ENCODE results near the gene WHAMM. TPM values are rescaled to one million over a fixed set of nuclear protein-coding genes. Genes with fewer than 3 reads are reported as not detected.

WHAMM gene
- total RNA-seq, 1 donor from 2014 or later, result 18.8 TPM

- TF ChIP-seq CTCF (IDR thresholded peaks at IDR 0.05), result no peak
Observed at GRCh38 chr15:82798104-82798503, 11.3 kb upstream of the WHAMM start.

GRCh38 chr15:82798531-82799166 lies 10.8 kb upstream of the WHAMM start:
- no peak for DNase-seq (ENCODE audit: low spot score in 2 of 2)
- no peak for TF ChIP-seq CTCF (IDR thresholded peaks at IDR 0.05)
- intact Hi-C loops (cut with DNase I), result no loop called here

More at GRCh38 chr15:82798104-82798503, 11.3 kb upstream of the WHAMM start:
- Histone ChIP-seq H3K4me3 (no peak overlapping the region), H3K27me3 (no peaks in the 10 kb centered on the region), H3K9me3 (no peaks in the 10 kb centered on the region), H3K36me3 (no peaks in the 10 kb centered on the region), H3K4me1 (no peaks in the 10 kb centered on the region), H3K27ac (no peak overlapping the region)
- no peak for DNase-seq (ENCODE audit: low spot score in 2 of 2)
- intact Hi-C loops (cut with DNase I), result no loop called here

DNA sequence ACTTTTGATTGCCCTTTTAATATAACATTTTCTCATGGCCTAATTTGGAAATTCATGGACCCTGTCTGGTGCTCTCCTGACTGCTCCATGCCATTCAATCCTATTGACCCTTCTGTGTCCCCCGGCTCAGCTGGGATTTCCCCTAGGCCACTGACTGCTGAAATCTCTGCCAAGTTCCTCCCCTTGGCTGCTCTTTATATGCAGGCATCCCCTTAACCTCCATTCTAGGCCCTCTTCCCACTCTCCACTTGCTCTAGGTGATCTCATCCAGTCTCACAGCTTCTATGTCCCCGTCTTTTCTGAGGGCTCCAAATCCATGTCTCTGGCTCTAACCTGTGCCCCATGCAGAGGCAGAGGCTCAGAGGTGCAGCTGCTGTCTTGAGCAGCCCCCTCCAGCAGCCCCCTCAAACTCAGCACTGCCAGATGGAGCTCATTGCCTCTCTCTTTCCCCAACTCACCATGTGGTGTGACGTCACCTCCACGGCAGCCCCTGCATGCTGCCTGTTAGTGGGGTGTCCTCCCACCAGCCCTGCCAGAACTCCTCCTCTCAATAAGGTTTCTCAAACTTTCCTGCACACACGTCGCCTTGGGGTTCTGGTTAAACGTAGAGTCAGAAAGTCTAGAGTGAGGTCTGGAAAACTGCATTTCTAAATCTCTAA lies 10.1 kb upstream of the WHAMM start:
- Histone ChIP-seq H3K4me1 (no peaks in the 10 kb centered on the region), H3K27ac (no peak overlapping the region), H3K9me3 (no peaks in the 10 kb centered on the region), H3K4me3 (no peak overlapping the region), H3K27me3 (no peaks in the 10 kb centered on the region), H3K36me3 (no peaks in the 10 kb centered on the region)
- intact Hi-C loops (cut with DNase I), result no loop called here
- TF ChIP-seq CTCF (IDR thresholded peaks at IDR 0.05), result no peak
- DNase-seq (ENCODE audit: low spot score in 2 of 2), result no peak

More at GRCh38 chr15:82798531-82799166, 10.8 kb upstream of the WHAMM start:
- Histone ChIP-seq H3K27me3 (no peaks in the 10 kb centered on the region), H3K36me3 (no peaks in the 10 kb centered on the region), H3K4me3 (no peak overlapping the region), H3K9me3 (no peaks in the 10 kb centered on the region), H3K27ac (no peak overlapping the region), H3K4me1 (no peaks in the 10 kb centered on the region)

GRCh38 chr15:82802497-82802896 lies 6.9 kb upstream of the WHAMM start:
- TF ChIP-seq CTCF (IDR thresholded peaks at IDR 0.05), result no peak
- Histone ChIP-seq H3K27me3 (no peaks in the 10 kb centered on the region), H3K36me3 (no peaks in the 10 kb centered on the region), H3K4me3 (no peak overlapping the region), H3K27ac (no peak overlapping the region), H3K9me3 (no peaks in the 10 kb centered on the region), H3K4me1 (no peaks in the 10 kb centered on the region)
- intact Hi-C loops (cut with DNase I), result no loop called here
- no peak for DNase-seq (ENCODE audit: low spot score in 2 of 2)

DNA sequence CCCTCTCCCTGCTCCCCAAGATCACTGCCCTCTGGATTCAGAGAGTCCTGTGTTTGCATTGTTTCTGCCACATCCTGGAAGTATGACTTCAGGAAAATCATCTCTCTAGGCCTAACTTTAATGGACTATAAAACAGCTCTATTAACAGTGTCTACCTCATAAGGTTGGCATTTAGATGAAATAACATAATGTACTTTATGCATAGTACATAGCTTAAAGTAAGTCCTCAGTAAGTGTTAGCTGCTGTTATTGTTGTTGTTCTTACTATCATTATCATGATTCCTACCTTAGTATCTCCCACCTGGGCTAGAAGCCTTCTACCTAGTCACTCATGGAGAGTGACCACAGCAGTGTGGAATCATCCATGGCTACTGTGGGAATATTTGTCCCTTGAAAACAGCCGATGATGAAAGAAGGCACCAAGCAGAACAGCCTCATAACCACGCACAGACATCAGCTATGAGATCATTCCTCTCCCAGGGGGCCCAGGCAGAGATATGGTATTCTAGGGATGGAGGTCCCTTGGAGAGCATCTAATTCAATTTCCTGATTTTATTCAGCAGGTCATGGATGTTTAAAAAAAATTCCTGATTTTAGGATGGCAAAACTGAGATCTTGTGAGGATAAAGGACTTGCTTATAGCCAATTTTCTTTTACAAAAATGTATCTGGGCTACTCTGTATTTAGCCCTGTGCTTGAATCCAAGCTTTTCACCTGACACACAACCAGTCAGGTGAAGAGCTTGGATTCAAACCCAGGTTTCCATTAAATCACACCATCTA lies 5.4 kb upstream of the WHAMM start:
- no peak for DNase-seq (ENCODE audit: low spot score in 2 of 2)
- H3K4me3 ChIP-seq, result no peak overlapping the region
- no peaks in the 10 kb centered on the region for H3K9me3 ChIP-seq
- intact Hi-C loops (cut with DNase I), result no loop called here
- H3K27me3 ChIP-seq, result no peaks in the 10 kb centered on the region
- TF ChIP-seq CTCF (IDR thresholded peaks at IDR 0.05), result no peak
- no peaks in the 10 kb centered on the region for H3K36me3 ChIP-seq
- H3K27ac ChIP-seq, result no peak overlapping the region
- peaks cover 0 to 3% of the 10 kb centered on the region in 2 donors for H3K4me1 ChIP-seq
